ENCODE data around the gene SLC47A1. TPM values are rescaled to one million over a fixed set of nuclear protein-coding genes. Genes with fewer than 3 reads are reported as not detected.

SLC47A1 gene
- total and polyA plus RNA-seq, 2 of the 13 experiments (the other 11 are each of a cell fraction or from before 2014, with no cell fraction given) = 42.1 to 67.5 TPM

GRCh38 chr17:19610311-19610710 is 76.7 kb downstream of the SLC47A1 start:
- H3K9ac ChIP-seq (ENCODE audit: insufficient read depth, low read depth, low read length) = no peak overlapping the region
- H3K79me2 ChIP-seq (ENCODE audit: insufficient read depth, low read length) = no peaks in the 10 kb centered on the region
- H3K4me2 ChIP-seq (ENCODE audit: low read depth, low read length) = no peak overlapping the region
- 78% methylated on average over 2 of the region's 2 CpGs for WGBS (ENCODE audit: low lambda C conversion rate)
- no peaks in the 10 kb centered on the region for H4K20me1 ChIP-seq (ENCODE audit: insufficient read depth, low read length)
- in situ Hi-C loops (cut with HindIII; ENCODE audit: extremely low pct_ligation_motif_present, low pct_unique_long_range_greater_than_20kb) = no loop called here
- no peaks in the 10 kb centered on the region for H3K4me1 ChIP-seq (ENCODE audit: insufficient read depth, low read length)
- no peak overlapping the region for H3K4me3 ChIP-seq (replicated peaks in 1 of 3; ENCODE audit: insufficient read depth in 1 of 3, low read depth in 2 of 3, low read length in 3 of 3)
- no TSS peak for BruUV-seq (replicated peaks)
- no peak overlapping the region for H3K27ac ChIP-seq (ENCODE audit: extremely low read length, insufficient read depth, low read length)
- ChIA-PET CTCF (ENCODE audit: low intra/inter-chr PET ratio, low total read pairs) (no interaction called here), POLR2A (no interaction called here)
- ATAC-seq (no peak), DNase-seq (ENCODE audit: low spot score) (no peak), FAIRE-seq (no peak)
- no peaks in the 10 kb centered on the region for H3K9me3 ChIP-seq (ENCODE audit: low read length)
- intact Hi-C loops (cut with micrococcal nuclease; ENCODE audit: unreplicated experiment) = no loop called here
- no peaks in the 10 kb centered on the region for H3K27me3 ChIP-seq (ENCODE audit: control insufficient read depth in 1 of 2, insufficient read depth in 2 of 2, low read length in 2 of 2)
- H3K36me3 ChIP-seq (replicated peaks in 1 of 2; ENCODE audit: control insufficient read depth in 1 of 2, insufficient read depth in 2 of 2, low read length in 2 of 2) = no peaks in the 10 kb centered on the region
- no peak overlapping the region for H2AFZ ChIP-seq (ENCODE audit: low read length)
- TF ChIP-seq ZNF597 (CRISPR knock-in tag; IDR thresholded peaks at IDR 0.05) = no peak
- TF ChIP-seq ZMAT5 (CRISPR knock-in tag; IDR thresholded peaks at IDR 0.05; ENCODE audit: borderline replicate concordance, low read depth) = no peak
- TF ChIP-seq EEA1 (CRISPR knock-in tag; IDR thresholded peaks at IDR 0.05; ENCODE audit: borderline replicate concordance) = no peak
- TF ChIP-seq LBX2 (CRISPR knock-in tag; IDR thresholded peaks at IDR 0.05; ENCODE audit: borderline replicate concordance) = no peak
- no peak for TF ChIP-seq MYNN (CRISPR knock-in tag; IDR thresholded peaks at IDR 0.05; ENCODE audit: low read depth)
- no peak for TF ChIP-seq NFKBIZ (CRISPR knock-in tag; IDR thresholded peaks at IDR 0.05)
- no peak for TF ChIP-seq CREB1 (IDR thresholded peaks at IDR 0.05)
- no peak for TF ChIP-seq CREB1 (CRISPR knock-in tag; IDR thresholded peaks at IDR 0.05)
- TF ChIP-seq PPARG (CRISPR knock-in tag; conservative IDR thresholded peaks at IDR 0.05) = no peak
- no peak for TF ChIP-seq PREB (CRISPR knock-in tag; IDR thresholded peaks at IDR 0.05)
- TF ChIP-seq ZNF234 (CRISPR knock-in tag; conservative IDR thresholded peaks at IDR 0.05) = no peak
- TF ChIP-seq ZNF256 (CRISPR knock-in tag; conservative IDR thresholded peaks at IDR 0.05) = no peak
- TF ChIP-seq THRA (CRISPR knock-in tag; IDR thresholded peaks at IDR 0.05; ENCODE audit: borderline replicate concordance) = no peak
- no peak for TF ChIP-seq JDP2 (CRISPR knock-in tag; IDR thresholded peaks at IDR 0.05; ENCODE audit: borderline replicate concordance)
- no peak for TF ChIP-seq ZNF335 (CRISPR knock-in tag; IDR thresholded peaks at IDR 0.05)
